Globus pallidus (tissue), 1 donor: ENCODE data around the gene P3H3.

ENCODE experiments used
- DNase-seq: peaks from one replicate; pipeline ENCODE4 v3.0.0-alpha.2; 2015; ENCODE audit warnings: low spot score

The P3H3 gene

GRCh38 chr12:6807170-6807569 is 21.0 kb upstream of the P3H3 start:
- no peak for DNase-seq

GRCh38 chr12:6809056-6809455 is 19.2 kb upstream of the P3H3 start:
- no peak for DNase-seq

- DNase-seq = no peak
These were observed 17.4 kb upstream of the P3H3 start for GRCh38 chr12:6810758-6811157.

GRCh38 chr12:6813363-6813762 is 14.8 kb upstream of the P3H3 start:
- DNase-seq = no peak

- no peak for DNase-seq
These were observed 11.6 kb upstream of the P3H3 start for GRCh38 chr12:6816598-6816997.

GRCh38 chr12:6817098-6817497 is 11.1 kb upstream of the P3H3 start:
- no peak for DNase-seq

- DNase-seq = no peak
These were observed 10.5 kb upstream of the P3H3 start for GRCh38 chr12:6817662-6818157.

- no peak for DNase-seq
These were observed 10.0 kb upstream of the P3H3 start for GRCh38 chr12:6818222-6818621.

GRCh38 chr12:6818645-6819044 is 9.6 kb upstream of the P3H3 start:
- no peak for DNase-seq

GRCh38 chr12:6819106-6820030 is 8.8 kb upstream of the P3H3 start:
- no peak for DNase-seq

- DNase-seq = no peak
These were observed 8.0 kb upstream of the P3H3 start for GRCh38 chr12:6820166-6820565.

GRCh38 chr12:6821591-6822425 is 6.4 kb upstream of the P3H3 start, which contains the start of gene GPR162:
GPR162 (plus strand) TSS chr12:6821821; CDS start chr12:6823899, 2,078 bp downstream.
- no peak for DNase-seq

- DNase-seq = no peak
These were observed 5.6 kb upstream of the P3H3 start for GRCh38 chr12:6822426-6823135.

GRCh38 chr12:6823182-6824084 is 4.8 kb upstream of the P3H3 start:
- DNase-seq = no peak

GRCh38 chr12:6824085-6824775 is 4.0 kb upstream of the P3H3 start:
- DNase-seq = no peak

GRCh38 chr12:6824901-6825381 is 3.3 kb upstream of the P3H3 start:
- DNase-seq = no peak

GRCh38 chr12:6825398-6826124 is 2.6 kb upstream of the P3H3 start:
- DNase-seq = peak; percentile 77

GRCh38 chr12:6826125-6826733 is 2.0 kb upstream of the P3H3 start:
- no peak for DNase-seq
